Common myeloid progenitor, CD34-positive (primary cell): ENCODE data around the gene ARHGAP42. TPM values are rescaled to one million over a fixed set of nuclear protein-coding genes. Genes with fewer than 3 reads are reported as not detected.

ENCODE experiments used
- CTCF ChIA-PET: fragments of 350-600 bp; sonication (Branson Sonifier 250); formaldehyde crosslinking; loops from one replicate; lab custom pipeline; 2021; ENCODE audit warnings: antibody characterized with exemption; lab: Charles Lee
- POLR2A ChIA-PET: fragments of 350-600 bp; sonication (Branson Sonifier 250); formaldehyde crosslinking; loops from one replicate; lab custom pipeline; 2021; ENCODE audit warnings: antibody characterized with exemption; lab: Charles Lee
- DNase-seq, 3 donors: peaks; one replicate each; pipeline versions ENCODE4 v3.0.0 to v3.0.0-alpha.2; 2013
- H3K27ac ChIP-seq, 2 experiments: 1 replicate in 1 of 2; 2 replicates in 1 of 2; pipeline ENCODE4 v1.7.0; 2013; ENCODE audit warnings: inconsistent platforms in 2 of 2, low read length in 2 of 2, mild to moderate bottlenecking in 2 of 2, low read depth in 1 of 2, moderate library complexity in 1 of 2; ENCODE audit not compliant: severe bottlenecking in 2 of 2, insufficient read depth in 1 of 2, poor library complexity in 1 of 2
- H3K27me3 ChIP-seq, 5 experiments: replicated peaks in 2 of 5; 1 replicate in 3 of 5; 2 replicates in 2 of 5; pipeline versions ENCODE4 v1.6.1 to v1.7.0; 2013; ENCODE audit warnings: low read length in 4 of 5, mild to moderate bottlenecking in 2 of 5, moderate library complexity in 2 of 5, inconsistent platforms in 1 of 5; ENCODE audit not compliant: insufficient read depth in 5 of 5, control insufficient read depth in 4 of 5
- H3K36me3 ChIP-seq, 4 experiments: 1 replicate in 2 of 4; 2 replicates in 2 of 4; pipeline versions ENCODE4 v1.6.1 to v1.7.0; 2013; ENCODE audit warnings: low read length in 3 of 4, control low read depth in 1 of 4, mild to moderate bottlenecking in 1 of 4; ENCODE audit not compliant: control insufficient read depth in 4 of 4, insufficient read depth in 4 of 4
- H3K4me1 ChIP-seq, 4 experiments: 1 replicate in 3 of 4; 2 replicates in 1 of 4; pipeline versions ENCODE4 v1.6.1 to v1.7.1; 2013; ENCODE audit warnings: low read length in 3 of 4, mild to moderate bottlenecking in 3 of 4, control low read depth in 1 of 4, inconsistent platforms in 1 of 4, moderate library complexity in 1 of 4; ENCODE audit not compliant: control insufficient read depth in 4 of 4, insufficient read depth in 4 of 4; ENCODE audit errors: control extremely low read depth in 1 of 4
- H3K4me3 ChIP-seq, 7 experiments: 1 replicate in 4 of 7; 2 replicates in 3 of 7; pipeline versions ENCODE4 v1.5.1 to v1.7.0; 2013; ENCODE audit warnings: mild to moderate bottlenecking in 7 of 7, low read length in 6 of 7, moderate library complexity in 6 of 7, inconsistent platforms in 2 of 7, low read depth in 2 of 7, control low read depth in 1 of 7; ENCODE audit not compliant: insufficient read depth in 4 of 7, control insufficient read depth in 1 of 7; ENCODE audit errors: extremely low read depth in 1 of 7
- H3K9me3 ChIP-seq, 5 experiments: 1 replicate in 4 of 5; 2 replicates in 1 of 5; pipeline versions ENCODE4 v1.6.1 to v1.7.1; 2013; ENCODE audit warnings: low read length in 4 of 5, mild to moderate bottlenecking in 2 of 5, inconsistent platforms in 1 of 5, low read depth in 1 of 5, moderate library complexity in 1 of 5; ENCODE audit not compliant: control insufficient read depth in 4 of 5, insufficient read depth in 2 of 5; ENCODE audit errors: control extremely low read depth in 1 of 5
- WGBS: methylation state at CpG from one replicate; pipeline ENCODE4 v1.1.5; 2013; ENCODE audit not compliant: insufficient coverage; 5-methylcytosine and 5-hydroxymethylcytosine counted together
- polyA plus RNA-seq: library from polyadenylated mRNA; unstranded; fragments of 120-200 nt; gene quantifications from one replicate; pipeline ENCODE4 v1.2.1, GENCODE V29; 2013

The ARHGAP42 gene, protein sequence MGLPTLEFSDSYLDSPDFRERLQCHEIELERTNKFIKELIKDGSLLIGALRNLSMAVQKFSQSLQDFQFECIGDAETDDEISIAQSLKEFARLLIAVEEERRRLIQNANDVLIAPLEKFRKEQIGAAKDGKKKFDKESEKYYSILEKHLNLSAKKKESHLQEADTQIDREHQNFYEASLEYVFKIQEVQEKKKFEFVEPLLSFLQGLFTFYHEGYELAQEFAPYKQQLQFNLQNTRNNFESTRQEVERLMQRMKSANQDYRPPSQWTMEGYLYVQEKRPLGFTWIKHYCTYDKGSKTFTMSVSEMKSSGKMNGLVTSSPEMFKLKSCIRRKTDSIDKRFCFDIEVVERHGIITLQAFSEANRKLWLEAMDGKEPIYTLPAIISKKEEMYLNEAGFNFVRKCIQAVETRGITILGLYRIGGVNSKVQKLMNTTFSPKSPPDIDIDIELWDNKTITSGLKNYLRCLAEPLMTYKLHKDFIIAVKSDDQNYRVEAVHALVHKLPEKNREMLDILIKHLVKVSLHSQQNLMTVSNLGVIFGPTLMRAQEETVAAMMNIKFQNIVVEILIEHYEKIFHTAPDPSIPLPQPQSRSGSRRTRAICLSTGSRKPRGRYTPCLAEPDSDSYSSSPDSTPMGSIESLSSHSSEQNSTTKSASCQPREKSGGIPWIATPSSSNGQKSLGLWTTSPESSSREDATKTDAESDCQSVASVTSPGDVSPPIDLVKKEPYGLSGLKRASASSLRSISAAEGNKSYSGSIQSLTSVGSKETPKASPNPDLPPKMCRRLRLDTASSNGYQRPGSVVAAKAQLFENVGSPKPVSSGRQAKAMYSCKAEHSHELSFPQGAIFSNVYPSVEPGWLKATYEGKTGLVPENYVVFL
- polyA plus RNA-seq, result 2.6 TPM

DNA sequence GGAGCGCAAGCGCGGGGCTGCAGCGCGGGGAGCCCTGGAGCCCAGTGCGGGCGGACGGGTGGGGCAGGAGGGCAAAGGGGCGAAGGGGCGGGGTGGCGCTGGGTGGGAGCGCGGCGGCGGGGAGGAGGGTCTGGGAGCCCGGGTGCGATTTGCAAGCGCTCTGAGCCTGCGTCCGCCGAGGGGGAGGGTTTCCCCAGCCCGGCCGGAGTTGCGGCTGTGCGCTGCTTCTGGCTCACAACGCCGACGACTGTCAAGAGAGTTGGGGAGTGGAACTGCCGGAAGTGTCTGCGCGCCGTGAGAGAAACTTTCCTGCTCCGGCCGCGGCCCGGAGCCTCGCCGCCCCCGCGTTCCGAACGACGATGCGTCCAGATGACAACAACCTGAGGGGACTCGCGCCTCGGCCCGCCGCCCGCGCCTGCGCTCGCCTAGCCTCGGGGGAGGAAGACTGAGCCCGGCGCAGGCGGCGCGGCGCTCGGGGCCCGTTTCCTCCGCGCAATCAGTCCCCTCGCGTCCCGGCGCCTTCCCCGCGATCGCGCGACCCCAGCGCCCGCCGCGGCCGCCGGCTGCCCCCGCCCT lies at the start of gene ARHGAP42:
TSS of gene ARHGAP42 (plus strand) at position 235 of the 576 bp plus-strand sequence. CDS start 391 bp downstream, outside the sequence.
- CTCF ChIA-PET, result interaction anchor here (0.6 to 0.7 kb wide), 5 partner anchors 11 to 490 kb away, joined by 3 to 4 read pairs (median 3); no protein-coding TSS in a partner anchor
- POLR2A ChIA-PET, result interaction anchor here (0.7 kb wide), 1 partner anchor 31 kb away, joined by 7 read pairs; no protein-coding TSS in a partner anchor
- 0% methylated on average over 65 of the region's 80 CpGs for WGBS
- H3K4me3 ChIP-seq, result peak within 1 kb of the TSS; percentile 71 to 91 (median 82)
- peaks cover 0 to 9% (median 4%) of the 10 kb centered on the region in 5 experiments for H3K27me3 ChIP-seq
- DNase-seq, result peak; percentile 31 to 74 (median 58)
- H3K36me3 ChIP-seq, result no peaks in the 10 kb centered on the region
- H3K4me1 ChIP-seq, result peaks cover 0 to 12% (median 8%) of the 10 kb centered on the region in 4 experiments
- no peak within 1 kb of the TSS for H3K27ac ChIP-seq
- H3K9me3 ChIP-seq, result no peaks in the 10 kb centered on the region

DNA sequence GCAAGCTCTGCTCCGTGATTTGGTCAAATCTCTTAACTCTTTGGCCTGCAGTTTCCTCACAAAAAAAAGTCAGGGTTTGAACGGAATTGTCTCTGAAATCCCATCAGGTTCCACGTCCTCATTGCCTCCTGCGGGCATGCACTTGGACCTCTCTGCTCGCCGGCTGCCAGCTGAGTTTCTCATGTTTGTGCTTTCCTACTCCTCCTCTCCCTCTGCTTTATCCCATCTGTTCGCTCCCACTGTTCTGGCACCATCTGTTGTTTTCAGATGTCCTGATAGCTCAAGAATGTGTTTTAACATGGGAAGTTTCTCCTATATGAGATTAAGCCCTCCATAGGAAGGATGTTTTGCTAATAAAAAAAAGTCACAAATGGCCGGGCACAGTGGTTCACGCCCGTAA lies 49.4 kb upstream of the ARHGAP42 start:
- peaks cover 0 to 2% (median 0%) of the 10 kb centered on the region in 5 experiments for H3K9me3 ChIP-seq
- peaks cover 0 to 3% (median 0%) of the 10 kb centered on the region in 5 experiments for H3K27me3 ChIP-seq
- H3K27ac ChIP-seq, result no peak overlapping the region
- no peaks in the 10 kb centered on the region for H3K36me3 ChIP-seq
- WGBS, result 96% methylated on average over 9 of the region's 10 CpGs
- no peak overlapping the region for H3K4me3 ChIP-seq
- no peaks in the 10 kb centered on the region for H3K4me1 ChIP-seq
- no peak for DNase-seq
- ChIA-PET POLR2A (no interaction called here), CTCF (interaction anchor here (1.0 kb wide), 1 partner anchor 10 kb away, joined by 3 read pairs; no protein-coding TSS in a partner anchor)

DNA sequence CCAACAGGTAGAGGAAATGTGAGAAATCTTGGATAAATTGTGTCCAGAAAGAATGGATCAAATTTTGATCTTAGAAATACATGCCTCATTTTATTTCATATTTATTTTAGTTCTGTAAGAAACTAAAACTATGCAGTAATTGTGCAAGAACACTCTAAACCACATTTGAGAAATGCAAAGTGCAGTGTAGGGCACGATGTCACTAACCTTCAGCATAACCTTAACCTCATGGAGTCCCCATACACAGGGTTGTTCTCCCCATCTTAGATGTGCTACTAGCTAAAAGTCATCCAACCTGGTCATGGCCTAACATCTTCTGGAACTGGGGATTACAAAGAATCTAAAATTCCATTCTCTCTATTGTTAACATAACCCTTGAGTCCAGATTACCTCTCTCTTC lies 48.4 kb upstream of the ARHGAP42 start:
- Histone ChIP-seq H3K4me3 (no peak overlapping the region), H3K4me1 (no peaks in the 10 kb centered on the region), H3K9me3 (peaks cover 0 to 2% (median 0%) of the 10 kb centered on the region in 5 experiments), H3K27ac (no peak overlapping the region), H3K36me3 (no peaks in the 10 kb centered on the region), H3K27me3 (peaks cover 0 to 3% (median 0%) of the 10 kb centered on the region in 5 experiments)
- CTCF ChIA-PET, result no interaction called here
- DNase-seq, result no peak
- POLR2A ChIA-PET, result no interaction called here
- no CpG with 5 or more reads among the region's 1 CpG for WGBS

DNA sequence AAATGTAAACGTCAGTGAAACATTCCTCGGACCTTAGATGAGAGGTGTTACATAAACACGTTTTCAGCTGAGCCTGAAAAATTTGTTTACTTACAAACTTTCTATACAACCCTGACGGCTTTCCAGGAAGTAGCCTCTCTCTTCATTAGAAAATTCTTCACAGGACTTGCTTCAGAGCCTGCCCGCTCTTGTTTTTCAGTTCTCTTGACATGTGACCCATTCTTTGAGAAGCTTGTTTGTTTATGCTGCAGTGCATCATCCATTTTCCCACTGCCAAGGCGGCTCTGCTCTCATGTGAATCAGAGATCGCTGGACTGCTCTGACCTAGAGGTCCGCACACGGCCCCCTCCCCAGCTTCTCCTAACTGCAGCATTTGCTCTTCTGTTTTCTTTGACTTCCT lies 47.9 kb upstream of the ARHGAP42 start:
- DNase-seq, result no peak
- ChIA-PET POLR2A (no interaction called here), CTCF (no interaction called here)
- Histone ChIP-seq H3K27ac (no peak overlapping the region), H3K27me3 (peaks cover 0 to 3% (median 0%) of the 10 kb centered on the region in 5 experiments), H3K4me1 (no peaks in the 10 kb centered on the region), H3K36me3 (no peaks in the 10 kb centered on the region), H3K9me3 (peaks cover 0 to 2% (median 0%) of the 10 kb centered on the region in 5 experiments), H3K4me3 (no peak overlapping the region)
- WGBS, result 83% methylated on average over 9 of the region's 9 CpGs

DNA sequence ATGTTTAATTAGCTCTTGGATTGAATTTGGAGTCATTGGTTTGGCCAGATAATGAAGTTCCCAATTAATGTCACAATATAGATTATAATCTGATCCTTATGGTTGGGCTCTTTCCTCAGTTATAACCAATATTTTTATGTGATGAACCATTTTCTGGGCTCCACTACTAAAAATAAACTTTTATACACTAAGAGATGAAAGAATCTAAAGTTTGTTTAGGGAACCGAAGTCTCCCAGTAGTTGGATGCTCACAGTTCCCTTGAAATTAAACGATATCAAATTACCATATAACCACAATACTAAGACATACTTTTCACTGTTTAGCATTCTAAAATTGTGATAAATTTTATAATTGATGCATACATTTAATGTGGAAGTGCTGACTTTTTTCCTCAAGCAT lies 47.0 kb upstream of the ARHGAP42 start:
- Histone ChIP-seq H3K27me3 (peaks cover 0 to 3% (median 0%) of the 10 kb centered on the region in 5 experiments), H3K4me3 (no peak overlapping the region), H3K4me1 (no peaks in the 10 kb centered on the region), H3K27ac (no peak overlapping the region), H3K36me3 (no peaks in the 10 kb centered on the region), H3K9me3 (peaks cover 0 to under 1% (median 0%) of the 10 kb centered on the region in 5 experiments)
- POLR2A ChIA-PET, result no interaction called here
- WGBS, result no CpG with 5 or more reads among the region's 2 CpGs
- DNase-seq, result no peak
- CTCF ChIA-PET, result no interaction called here

DNA sequence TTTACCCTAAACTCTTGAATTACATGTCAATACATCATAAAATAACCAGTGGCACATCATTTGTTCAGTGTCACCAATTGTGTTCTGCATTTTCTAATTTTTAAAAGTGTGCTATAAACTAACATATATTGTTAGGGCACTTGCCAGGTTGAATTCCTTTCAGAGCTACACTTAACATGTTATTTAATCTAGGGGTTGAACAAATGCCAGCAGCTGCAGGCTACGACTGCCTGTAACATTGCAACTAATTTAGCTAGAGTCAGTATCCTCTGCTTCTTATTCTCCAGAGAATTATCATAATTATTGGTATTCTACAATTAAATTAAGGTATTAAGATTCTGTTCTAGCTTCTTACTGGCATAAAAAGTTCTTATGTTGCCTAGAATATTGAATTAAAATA lies 46.4 kb upstream of the ARHGAP42 start:
- Histone ChIP-seq H3K4me1 (no peaks in the 10 kb centered on the region), H3K27ac (no peak overlapping the region), H3K4me3 (no peak overlapping the region), H3K27me3 (peaks cover 0 to 3% (median 0%) of the 10 kb centered on the region in 5 experiments), H3K36me3 (no peaks in the 10 kb centered on the region), H3K9me3 (no peaks in the 10 kb centered on the region)
- no CpG with 5 or more reads among the region's 1 CpG for WGBS
- ChIA-PET CTCF (no interaction called here), POLR2A (no interaction called here)
- no peak for DNase-seq
